Chondrocyte (in vitro differentiated cells): Measurements from ENCODE around the gene EIF6. TPM values are rescaled to one million over a fixed set of nuclear protein-coding genes. Genes with fewer than 3 reads are reported as not detected.

ENCODE experiments used
- DNase-seq: peaks from one replicate; pipeline ENCODE4 v3.0.0; 2021; ENCODE audit warnings: mixed read lengths, low spot score
- H3K27ac Mint-ChIP-seq: one replicate; pipeline ENCODE4 v1.8.0; 2021; ENCODE audit warnings: mild to moderate bottlenecking, moderate library complexity, mixed read lengths; ENCODE audit not compliant: unreplicated experiment
- H3K27me3 Mint-ChIP-seq: 2 replicates; pipeline ENCODE4 v1.8.0; 2021; ENCODE audit warnings: low read depth, mixed read lengths
- H3K36me3 Mint-ChIP-seq: 2 replicates; pipeline ENCODE4 v1.8.0; 2021; ENCODE audit warnings: low read depth, mixed read lengths
- H3K4me1 Mint-ChIP-seq: 2 replicates; pipeline ENCODE4 v1.8.0; 2021; ENCODE audit warnings: low read depth, mild to moderate bottlenecking, mixed read lengths
- H3K4me3 Mint-ChIP-seq: one replicate; pipeline ENCODE4 v1.8.0; 2021; ENCODE audit warnings: mild to moderate bottlenecking, moderate library complexity, mixed read lengths; ENCODE audit not compliant: unreplicated experiment
- H3K9me3 Mint-ChIP-seq: 2 replicates; pipeline ENCODE4 v1.8.0; 2021; ENCODE audit warnings: low read depth, mixed read lengths
- CTCF ChIP-seq: fragments of 200-600 bp; sonication (generic); IDR thresholded peaks from 2 replicates; pipeline ENCODE4 v1.5.0; 2021; ENCODE audit warnings: antibody characterized with exemption, mild to moderate bottlenecking, moderate library complexity
- total RNA-seq: library from RNA; stranded (reverse); gene quantifications from 3 replicates; pipeline ENCODE4 v1.2.1, GENCODE V29; 2021

Gene EIF6
- total RNA-seq, 1 donor from 2014 or later = 125 TPM

DNA sequence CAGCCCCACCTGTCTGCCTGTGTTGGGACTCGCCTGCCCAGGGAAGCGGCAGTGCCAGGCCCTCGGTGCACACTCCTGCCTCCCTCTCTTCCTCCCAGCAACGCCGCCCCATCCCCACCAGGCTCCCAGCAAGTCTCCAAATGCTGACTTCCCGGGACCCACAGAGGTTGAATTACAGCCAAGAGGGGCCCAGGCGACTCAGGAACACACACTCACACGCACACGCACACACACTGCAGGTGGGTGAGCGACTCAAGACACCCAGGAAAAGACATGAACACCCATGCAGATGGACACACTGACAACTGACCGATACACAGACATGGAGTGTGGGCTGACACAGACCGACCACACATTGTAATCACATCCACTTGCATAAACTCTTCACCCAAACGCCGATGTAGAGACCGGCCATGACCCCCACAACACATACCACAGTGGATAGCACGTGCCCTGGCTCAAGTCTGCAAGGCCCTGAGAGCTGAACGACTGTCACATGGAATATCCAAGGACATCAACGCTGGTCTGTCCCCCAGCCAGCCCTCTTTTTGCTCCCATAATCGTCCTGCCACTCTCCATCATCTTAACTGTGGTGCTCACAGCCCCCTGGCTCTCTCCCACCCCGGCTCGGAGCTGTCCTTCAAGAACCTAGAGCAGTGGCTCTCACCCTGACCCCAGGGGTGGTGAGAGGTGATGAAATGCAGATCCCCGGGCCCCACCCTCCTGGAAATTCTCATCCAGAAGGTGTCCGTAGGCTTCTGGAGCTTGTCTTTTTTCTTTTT is 8.1 kb upstream of the EIF6 start:
- Mint-ChIP-seq H3K4me3 (no peak overlapping the region), H3K4me1 (no peaks in the 10 kb centered on the region), H3K27ac (no peak overlapping the region), H3K36me3 (no peaks in the 10 kb centered on the region), H3K27me3 (no peaks in the 10 kb centered on the region), H3K9me3 (no peaks in the 10 kb centered on the region)
- TF ChIP-seq CTCF = no peak
- DNase-seq = no peak

GRCh38 chr20:35291654-35292503 is 7.3 kb upstream of the EIF6 start, which contains the start of gene FAM83C:
Gene FAM83C (minus strand): TSS chr20:35292425. CDS start chr20:35292304, 121 bp downstream.
- H3K4me1 Mint-ChIP-seq = no peaks in the 10 kb centered on the region
- no peaks in the 10 kb centered on the region for H3K27me3 Mint-ChIP-seq
- H3K4me3 Mint-ChIP-seq = no peak within 1 kb of the TSS
- DNase-seq = no peak
- no peaks in the 10 kb centered on the region for H3K36me3 Mint-ChIP-seq
- TF ChIP-seq CTCF = no peak
- H3K9me3 Mint-ChIP-seq = no peaks in the 10 kb centered on the region
- no peak within 1 kb of the TSS for H3K27ac Mint-ChIP-seq

- no peak for DNase-seq
- Mint-ChIP-seq H3K4me3 (no peak overlapping the region), H3K4me1 (peaks cover 1% of the 10 kb centered on the region), H3K27ac (no peak overlapping the region), H3K36me3 (no peaks in the 10 kb centered on the region), H3K9me3 (no peaks in the 10 kb centered on the region), H3K27me3 (no peaks in the 10 kb centered on the region)
- no peak for TF ChIP-seq CTCF
Measured at GRCh38 chr20:35290887-35291417, 6.4 kb upstream of the EIF6 start.

DNA sequence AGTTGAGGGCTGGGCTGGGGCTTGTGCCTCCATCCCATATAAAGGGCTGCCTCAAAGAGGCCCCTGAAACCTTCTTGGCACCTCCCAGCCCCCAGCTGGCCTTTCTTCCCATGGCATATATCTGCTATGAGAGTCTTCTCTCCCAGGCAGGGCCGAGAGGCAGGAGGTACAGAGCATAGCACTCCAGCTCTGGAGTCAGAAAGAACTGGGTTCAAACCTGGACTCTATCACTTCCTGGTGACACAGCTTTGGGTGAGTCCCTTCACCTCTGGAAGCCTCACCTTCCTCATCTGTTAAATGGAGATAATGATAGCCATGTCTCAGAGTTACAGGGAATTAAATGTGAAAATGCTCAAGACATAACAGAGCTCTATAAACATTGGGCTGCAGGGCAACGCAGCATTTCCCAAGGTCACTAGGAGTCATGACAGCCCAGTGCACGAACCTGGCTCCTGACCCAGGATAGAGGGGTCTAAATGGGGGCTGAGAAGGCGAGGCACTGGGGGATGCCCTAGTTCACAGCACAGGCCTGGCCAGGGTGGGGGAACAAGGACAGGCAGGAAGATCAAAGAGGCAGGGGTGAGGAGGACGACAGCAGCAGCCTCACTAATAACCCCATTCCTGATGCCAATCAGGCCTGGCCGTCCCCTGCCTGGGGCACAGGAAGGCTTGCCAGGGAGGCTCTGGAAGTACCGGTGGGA is 5.8 kb upstream of the EIF6 start:
- DNase-seq = no peak
- H3K9me3 Mint-ChIP-seq = no peaks in the 10 kb centered on the region
- no peak overlapping the region for H3K4me3 Mint-ChIP-seq
- H3K27me3 Mint-ChIP-seq = no peaks in the 10 kb centered on the region
- H3K4me1 Mint-ChIP-seq = peaks cover 7% of the 10 kb centered on the region
- no peaks in the 10 kb centered on the region for H3K36me3 Mint-ChIP-seq
- no peak for TF ChIP-seq CTCF
- no peak overlapping the region for H3K27ac Mint-ChIP-seq
